Measurements from ENCODE around the gene CAPZB.
A peak's percentile ranks its signal among the peaks of the same experiment; 100 is the strongest.

The CAPZB gene

DNA sequence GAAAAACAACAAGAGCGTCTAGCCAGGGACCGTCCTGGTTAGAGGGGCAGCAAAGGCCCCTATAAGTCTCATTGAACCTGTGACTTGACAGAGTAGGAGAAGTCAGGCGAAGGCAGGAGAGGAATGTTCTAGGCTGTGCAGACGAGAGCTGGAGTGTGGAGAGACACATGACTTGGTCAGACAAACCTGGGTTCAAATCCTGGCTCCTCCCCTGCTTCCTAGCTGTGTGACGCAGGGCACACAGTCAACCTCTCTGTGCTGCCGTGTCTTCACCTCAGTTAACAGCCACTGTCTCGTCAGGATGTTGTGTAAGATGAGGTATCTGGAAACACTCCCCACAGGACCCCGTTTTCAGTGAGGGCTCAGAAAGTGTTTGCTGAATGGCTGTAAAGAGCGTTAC lies 157.6 kb downstream of the CAPZB start:
- DNase-seq (ENCODE audit: low read depth), result no peak

- no peak for DNase-seq (ENCODE audit: low read depth)
These were observed 158.0 kb downstream of the CAPZB start for GRCh38 chr1:19327301-19327700.

DNA sequence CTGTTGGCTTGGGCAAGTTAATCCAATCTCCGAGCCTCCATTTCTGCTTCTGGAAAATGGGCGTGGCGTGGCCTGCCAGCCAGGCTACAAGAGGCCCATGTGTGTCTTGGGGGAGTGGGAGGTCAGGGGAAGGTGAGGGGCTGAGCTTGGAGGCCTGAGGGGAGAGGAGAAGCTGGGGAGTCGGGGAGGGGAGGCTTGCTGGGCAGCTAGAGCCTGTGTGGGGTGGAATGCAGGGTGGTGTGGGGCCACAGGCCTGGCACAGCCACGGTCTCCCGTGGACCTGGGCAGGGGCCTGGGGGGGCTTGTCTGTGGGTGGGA lies 158.6 kb downstream of the CAPZB start:
- no peak for DNase-seq (ENCODE audit: low read depth)

DNA sequence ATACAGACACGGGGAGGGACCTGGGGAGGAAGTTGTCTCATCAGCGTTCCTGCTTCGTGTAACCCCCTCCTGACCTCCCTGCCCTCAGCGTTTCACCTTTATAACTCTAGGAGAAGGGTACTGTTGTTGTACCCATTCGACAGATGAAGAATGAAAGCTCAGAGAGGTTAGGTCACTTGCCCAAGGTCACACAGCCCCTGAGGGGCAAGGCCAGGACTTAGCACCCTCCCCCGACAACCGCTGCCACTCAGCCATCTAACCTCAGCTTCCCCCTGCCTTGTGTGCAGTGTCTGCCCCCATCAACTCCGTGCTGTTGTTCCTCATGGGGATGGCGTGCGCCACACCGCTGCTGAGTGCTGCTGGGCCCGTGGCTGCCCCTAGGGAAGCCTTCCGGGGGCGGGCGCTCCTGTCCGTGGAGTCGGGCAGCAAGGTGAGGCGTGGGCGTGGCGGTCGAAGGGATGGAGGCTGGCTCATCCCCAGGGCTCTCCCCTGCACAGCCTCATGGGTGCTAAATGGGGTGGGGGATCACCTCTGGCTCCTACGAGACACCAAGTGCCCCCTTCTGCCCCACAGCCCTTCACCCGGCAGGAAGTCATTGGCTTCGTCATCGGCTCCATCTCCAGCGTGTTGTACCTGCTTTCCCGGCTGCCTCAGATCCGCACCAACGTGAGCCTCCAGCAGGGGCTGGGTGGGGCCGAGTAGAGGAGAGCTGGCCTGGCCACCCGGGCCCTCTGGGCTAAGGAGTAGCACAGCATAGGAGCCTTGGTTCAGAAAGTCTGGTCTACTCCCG lies 159.2 kb downstream of the CAPZB start:
- DNase-seq (ENCODE audit: low read depth), result no peak

- DNase-seq (ENCODE audit: low read depth), result no peak
These were observed 159.9 kb downstream of the CAPZB start for GRCh38 chr1:19325368-19325957.

DNA sequence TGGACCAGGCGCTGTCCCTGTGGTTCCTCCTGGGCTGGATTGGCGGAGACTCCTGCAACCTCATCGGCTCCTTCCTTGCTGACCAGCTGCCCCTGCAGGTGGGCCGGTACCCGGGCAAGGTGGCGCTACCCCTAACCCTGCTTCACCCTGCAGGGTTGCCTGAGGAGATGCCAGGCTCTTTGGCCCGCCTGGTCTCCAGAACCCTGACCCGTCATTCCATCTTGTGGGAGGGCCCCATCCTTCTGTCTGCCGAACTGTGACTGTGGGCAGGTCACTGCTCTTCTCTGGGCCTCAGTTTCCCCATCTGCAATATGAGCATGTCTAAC lies 160.7 kb downstream of the CAPZB start:
- DNase-seq (ENCODE audit: low read depth), result no peak

- DNase-seq (ENCODE audit: low read depth), result no peak
These were observed 161.2 kb downstream of the CAPZB start for GRCh38 chr1:19323987-19324664.

DNA sequence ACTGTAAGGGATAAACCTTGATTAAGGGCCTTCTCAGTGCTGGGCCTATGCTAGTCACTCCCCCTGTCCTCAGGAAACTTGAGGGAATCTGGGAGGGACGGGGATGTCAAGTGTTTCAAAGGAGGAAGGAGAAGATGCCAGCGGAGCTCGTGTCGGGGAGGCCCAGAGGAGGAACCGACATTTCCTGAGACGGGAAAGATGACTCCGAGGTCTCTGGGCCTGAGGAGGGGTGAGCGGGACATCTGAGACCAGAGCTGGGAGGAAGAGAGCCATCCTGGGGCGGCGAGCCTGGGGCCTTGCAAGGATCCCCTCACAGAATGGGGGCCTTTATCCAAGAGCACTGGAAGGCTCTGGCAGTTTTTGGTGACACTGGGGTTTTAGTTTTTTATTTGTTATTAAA lies 162.9 kb downstream of the CAPZB start:
- DNase-seq (ENCODE audit: low read depth), result no peak

GRCh38 chr1:19321071-19321470 lies 164.3 kb downstream of the CAPZB start:
- no peak for DNase-seq (ENCODE audit: low read depth)

GRCh38 chr1:19319196-19319595 lies 166.1 kb downstream of the CAPZB start:
- no peak for DNase-seq (ENCODE audit: low read depth)

- no peak for DNase-seq (ENCODE audit: low read depth)
These were observed 168.0 kb downstream of the CAPZB start for GRCh38 chr1:19317126-19317910.

DNA sequence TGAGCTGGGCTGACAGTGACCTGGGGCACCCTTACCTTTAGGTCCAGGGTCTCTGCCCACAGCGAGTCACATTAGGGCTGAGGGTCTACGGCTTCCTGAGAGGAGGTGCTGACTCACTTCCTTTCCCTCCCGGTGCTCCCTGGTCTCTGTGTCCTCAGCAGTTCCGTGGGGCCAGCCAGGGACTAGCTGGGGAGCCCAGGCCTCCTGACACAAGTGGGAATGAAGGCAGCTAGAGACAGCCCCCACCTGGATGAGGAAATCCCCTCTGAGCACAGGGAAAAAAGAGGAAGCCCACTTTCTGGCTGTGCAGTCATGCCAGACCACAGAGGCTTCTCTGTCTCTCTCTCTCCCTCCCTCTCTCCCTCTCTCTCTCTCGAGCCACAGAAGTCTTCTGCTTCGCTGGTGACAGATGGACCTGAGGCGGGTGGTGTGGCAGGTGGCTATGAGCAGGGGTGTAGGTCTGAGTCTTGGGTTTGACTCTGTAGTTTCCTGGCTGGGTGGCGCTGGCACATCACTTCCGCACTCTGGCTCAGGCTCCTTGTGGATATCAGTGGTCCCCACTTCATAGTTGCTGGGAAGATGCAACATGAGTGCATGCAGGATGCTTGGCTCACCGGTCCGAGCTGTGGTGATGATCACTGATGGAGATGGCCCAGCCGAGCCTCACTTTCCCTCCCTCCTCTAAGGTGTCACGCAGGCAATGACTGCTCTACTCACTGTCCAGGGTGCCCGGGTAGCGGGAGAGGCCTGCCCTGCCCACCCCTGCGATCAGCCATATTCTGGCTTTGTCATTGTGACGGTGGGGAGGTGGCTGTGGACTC lies 169.8 kb downstream of the CAPZB start:
- peak; percentile 58 for DNase-seq (ENCODE audit: low read depth)

DNA sequence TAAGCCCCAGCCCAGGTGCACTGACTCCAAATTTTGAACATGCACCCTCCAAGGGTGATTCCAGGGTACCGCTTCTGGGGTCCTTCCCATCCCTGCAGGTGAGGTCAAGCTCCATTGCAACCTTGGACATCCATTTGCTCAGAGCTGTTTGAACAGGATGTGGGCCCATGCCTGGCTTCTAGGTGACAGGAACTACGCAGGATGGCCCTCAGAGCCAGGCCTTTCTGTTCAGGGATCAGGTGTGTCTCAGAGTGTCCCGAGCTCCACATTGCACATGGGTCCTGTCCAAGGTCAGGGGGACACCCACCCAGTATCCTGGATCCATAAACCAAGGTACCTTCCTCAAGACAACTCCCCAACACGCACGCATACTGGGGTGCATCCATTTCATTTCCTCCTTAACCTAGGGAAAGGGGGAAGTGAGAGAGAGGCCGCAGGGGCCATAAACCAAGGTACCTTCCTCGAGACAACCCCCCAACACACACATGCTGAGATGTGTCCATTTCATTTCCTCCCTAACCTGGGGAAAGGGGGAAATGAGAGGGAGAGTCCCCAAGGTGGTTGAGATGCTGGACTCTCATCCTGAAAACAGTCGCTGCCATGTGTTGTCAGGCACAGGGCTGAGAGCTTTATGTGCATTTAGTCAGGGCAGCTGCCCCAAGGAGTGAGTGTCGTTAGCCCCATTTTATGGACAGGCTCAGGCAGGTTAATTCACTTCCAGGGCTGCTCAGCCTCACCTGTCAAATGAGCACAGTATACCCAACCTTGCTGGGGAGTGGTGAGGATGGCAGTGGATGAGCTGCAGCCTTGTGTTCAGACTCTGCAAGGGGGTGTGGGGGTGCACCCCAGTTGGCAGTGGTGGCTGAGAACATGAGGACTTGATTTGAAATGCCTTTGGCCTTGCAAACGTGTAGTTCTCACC lies 171.1 kb downstream of the CAPZB start:
- no peak for DNase-seq (ENCODE audit: low read depth)

DNA sequence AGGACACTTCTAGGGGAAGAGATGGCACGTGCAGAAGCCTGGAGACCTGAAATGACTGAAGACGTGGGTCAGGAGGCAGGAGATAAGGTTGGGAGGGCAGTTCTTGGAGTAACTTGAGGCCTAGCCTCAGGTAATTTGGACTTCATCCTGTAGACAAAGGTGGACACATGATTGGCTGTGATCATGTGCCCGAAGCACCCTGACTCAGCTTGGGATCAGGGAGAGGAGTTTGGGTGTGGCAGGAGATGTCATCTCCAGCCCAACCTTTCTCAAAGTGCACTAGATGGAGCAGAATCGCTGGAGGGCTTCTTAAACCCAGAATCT lies 171.7 kb downstream of the CAPZB start:
- no peak for DNase-seq (ENCODE audit: low read depth)

DNA sequence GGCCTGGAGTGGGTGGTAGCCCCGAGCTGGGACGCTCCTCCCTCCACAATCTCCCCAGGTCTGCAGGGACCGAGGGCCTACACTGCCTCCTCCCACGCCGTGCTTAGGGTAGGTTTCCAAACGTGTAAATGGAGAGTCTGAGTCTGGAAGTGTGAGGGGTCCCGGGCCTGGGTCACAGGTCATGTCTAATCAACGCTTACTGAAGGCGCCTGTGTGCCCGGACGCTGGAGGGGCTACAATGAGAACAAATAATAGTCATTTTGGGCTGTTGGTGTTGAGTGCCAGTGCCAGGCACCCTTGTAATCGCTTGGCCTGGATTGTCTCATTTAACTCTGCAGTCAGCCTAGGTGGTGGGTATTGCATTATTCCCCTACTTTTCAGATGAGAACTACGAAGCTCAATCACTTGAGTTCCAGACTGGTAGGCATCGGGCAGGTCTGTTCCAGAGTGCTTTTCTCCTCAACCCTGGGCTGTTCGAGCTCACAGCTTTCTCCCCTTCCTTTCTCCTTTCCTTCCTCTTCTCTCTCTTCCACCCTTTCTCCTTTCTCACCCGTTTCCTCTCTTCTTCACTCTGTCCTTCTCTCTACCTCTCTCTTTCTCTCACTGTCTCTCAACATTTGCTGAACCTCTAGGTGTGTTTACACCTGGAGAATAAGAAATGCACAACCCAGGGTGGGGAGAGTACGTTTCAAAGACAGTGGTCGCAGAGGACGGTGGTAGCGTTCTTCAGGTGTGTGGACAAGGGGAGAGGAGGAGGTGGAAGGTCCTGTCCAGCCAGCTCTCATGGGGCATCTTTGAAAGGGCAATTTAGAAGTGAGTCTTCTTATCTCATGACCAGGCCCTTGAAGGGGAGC lies 172.3 kb downstream of the CAPZB start:
- no peak for DNase-seq (ENCODE audit: low read depth)

GRCh38 chr1:19311931-19312781 lies 173.2 kb downstream of the CAPZB start, which contains the start of the genes AKR7A2 and SLC66A1:
Gene AKR7A2 (minus strand): TSS chr1:19312144. CDS start chr1:19312124, 20 bp downstream.
Gene SLC66A1 (plus strand): TSS chr1:19312326. CDS start chr1:19317678, 5,352 bp downstream.
- peak; percentile 90 for DNase-seq (ENCODE audit: low read depth)

GRCh38 chr1:19311503-19311930 lies 173.8 kb downstream of the CAPZB start:
- DNase-seq (ENCODE audit: low read depth), result no peak

- DNase-seq (ENCODE audit: low read depth), result no peak
These were observed 174.4 kb downstream of the CAPZB start for GRCh38 chr1:19310720-19311502.

Data from iris pigment epithelial cell (primary cell).